ENCODE results near the gene NR5A2.

The NR5A2 gene

GRCh38 chr1:199981584-199981983 is 45.9 kb upstream of the NR5A2 start:
- Histone ChIP-seq H3K4me1 (ENCODE audit: insufficient read depth, low read length, poor library complexity, severe bottlenecking) (no peaks in the 10 kb centered on the region), H3F3A (ENCODE audit: low read depth) (no peaks in the 10 kb centered on the region), H3K9ac (ENCODE audit: low read depth, low read length, poor library complexity, severe bottlenecking) (no peak overlapping the region), H3K9me2 (replicated peaks; ENCODE audit: low read depth, low read length) (no peaks in the 10 kb centered on the region), H3K79me2 (ENCODE audit: insufficient read depth, low read length) (no peaks in the 10 kb centered on the region), H3K4me2 (ENCODE audit: low read depth, low read length, poor library complexity, severe bottlenecking) (no peak overlapping the region), H2AFZ (ENCODE audit: low read length) (no peak overlapping the region), H3K4me3 (ENCODE audit: low read length, poor library complexity, severe bottlenecking) (no peak overlapping the region), H3K9me3 (ENCODE audit: insufficient read depth, low read depth, low read length) (no peaks in the 10 kb centered on the region), H4K20me1 (ENCODE audit: insufficient read depth, low read length, poor library complexity, severe bottlenecking) (no peaks in the 10 kb centered on the region), H3K36me3 (ENCODE audit: insufficient read depth, low read length) (no peaks in the 10 kb centered on the region), H3K27me3 (ENCODE audit: insufficient read depth, low read length, poor library complexity, severe bottlenecking) (no peaks in the 10 kb centered on the region)
- no peak for TF ChIP-seq CTCF (conservative IDR thresholded peaks at IDR 0.05; ENCODE audit: low read length)
- TF ChIP-seq EZH2phosphoT487 (IDR thresholded peaks at IDR 0.05; ENCODE audit: borderline replicate concordance) = no peak

- H3K4me1 ChIP-seq (ENCODE audit: insufficient read depth, low read length, poor library complexity, severe bottlenecking) = no peaks in the 10 kb centered on the region
- no peaks in the 10 kb centered on the region for H3K9me2 ChIP-seq (replicated peaks; ENCODE audit: low read depth, low read length)
- no peaks in the 10 kb centered on the region for H4K20me1 ChIP-seq (ENCODE audit: insufficient read depth, low read length, poor library complexity, severe bottlenecking)
- no peaks in the 10 kb centered on the region for H3F3A ChIP-seq (ENCODE audit: low read depth)
- no peak overlapping the region for H3K9ac ChIP-seq (ENCODE audit: low read depth, low read length, poor library complexity, severe bottlenecking)
- H3K79me2 ChIP-seq (ENCODE audit: insufficient read depth, low read length) = no peaks in the 10 kb centered on the region
- H3K4me3 ChIP-seq (ENCODE audit: low read length, poor library complexity, severe bottlenecking) = no peak overlapping the region
- no peaks in the 10 kb centered on the region for H3K36me3 ChIP-seq (ENCODE audit: insufficient read depth, low read length)
- no peak overlapping the region for H2AFZ ChIP-seq (ENCODE audit: low read length)
- H3K9me3 ChIP-seq (ENCODE audit: insufficient read depth, low read depth, low read length) = no peaks in the 10 kb centered on the region
- TF ChIP-seq CTCF (conservative IDR thresholded peaks at IDR 0.05; ENCODE audit: low read length) (no peak), EZH2phosphoT487 (IDR thresholded peaks at IDR 0.05; ENCODE audit: borderline replicate concordance) (no peak)
- H3K4me2 ChIP-seq (ENCODE audit: low read depth, low read length, poor library complexity, severe bottlenecking) = no peak overlapping the region
- H3K27me3 ChIP-seq (ENCODE audit: insufficient read depth, low read length, poor library complexity, severe bottlenecking) = no peaks in the 10 kb centered on the region
Observed at GRCh38 chr1:199982606-199983005, 44.9 kb upstream of the NR5A2 start.

- Histone ChIP-seq H3K9me3 (ENCODE audit: insufficient read depth, low read depth, low read length) (no peaks in the 10 kb centered on the region), H3K79me2 (ENCODE audit: insufficient read depth, low read length) (no peaks in the 10 kb centered on the region), H2AFZ (ENCODE audit: low read length) (no peak overlapping the region), H3K9me2 (replicated peaks; ENCODE audit: low read depth, low read length) (no peaks in the 10 kb centered on the region), H3F3A (ENCODE audit: low read depth) (no peaks in the 10 kb centered on the region), H3K4me1 (ENCODE audit: insufficient read depth, low read length, poor library complexity, severe bottlenecking) (no peaks in the 10 kb centered on the region), H3K36me3 (ENCODE audit: insufficient read depth, low read length) (no peaks in the 10 kb centered on the region), H4K20me1 (ENCODE audit: insufficient read depth, low read length, poor library complexity, severe bottlenecking) (no peaks in the 10 kb centered on the region), H3K4me2 (ENCODE audit: low read depth, low read length, poor library complexity, severe bottlenecking) (no peak overlapping the region), H3K9ac (ENCODE audit: low read depth, low read length, poor library complexity, severe bottlenecking) (no peak overlapping the region), H3K4me3 (ENCODE audit: low read length, poor library complexity, severe bottlenecking) (no peak overlapping the region), H3K27me3 (ENCODE audit: insufficient read depth, low read length, poor library complexity, severe bottlenecking) (no peaks in the 10 kb centered on the region)
- TF ChIP-seq CTCF (conservative IDR thresholded peaks at IDR 0.05; ENCODE audit: low read length) (no peak), EZH2phosphoT487 (IDR thresholded peaks at IDR 0.05; ENCODE audit: borderline replicate concordance) (no peak)
Observed at GRCh38 chr1:199983531-199983930, 44.0 kb upstream of the NR5A2 start.
